ENCODE data around the gene RGS7.

Gene RGS7

GRCh38 chr1:241079047-241079446 lies 278.0 kb downstream of the RGS7 start:
- H4K20me1 ChIP-seq (ENCODE audit: insufficient read depth, low read length, poor library complexity, severe bottlenecking) = no peaks in the 10 kb centered on the region

GRCh38 chr1:241077386-241078147 lies 279.4 kb downstream of the RGS7 start:
- TF ChIP-seq CTCF (conservative IDR thresholded peaks at IDR 0.05; ENCODE audit: low read length) = no peak
- no peak for TF ChIP-seq EZH2phosphoT487 (IDR thresholded peaks at IDR 0.05; ENCODE audit: borderline replicate concordance)
- no peaks in the 10 kb centered on the region for H4K20me1 ChIP-seq (ENCODE audit: insufficient read depth, low read length, poor library complexity, severe bottlenecking)
- no peaks in the 10 kb centered on the region for H3F3A ChIP-seq (ENCODE audit: low read depth)
- no peak overlapping the region for H2AFZ ChIP-seq (ENCODE audit: low read length)
- no peaks in the 10 kb centered on the region for H3K79me2 ChIP-seq (ENCODE audit: insufficient read depth, low read length)
- no peaks in the 10 kb centered on the region for H3K9me2 ChIP-seq (replicated peaks; ENCODE audit: low read depth, low read length)
- H3K9ac ChIP-seq (ENCODE audit: low read depth, low read length, poor library complexity, severe bottlenecking) = no peak overlapping the region
- H3K4me3 ChIP-seq (ENCODE audit: low read length, poor library complexity, severe bottlenecking) = no peak overlapping the region
- H3K36me3 ChIP-seq (ENCODE audit: insufficient read depth, low read length) = no peaks in the 10 kb centered on the region
- H3K4me1 ChIP-seq (ENCODE audit: insufficient read depth, low read length, poor library complexity, severe bottlenecking) = no peaks in the 10 kb centered on the region
- no peaks in the 10 kb centered on the region for H3K9me3 ChIP-seq (ENCODE audit: insufficient read depth, low read depth, low read length)
- H3K4me2 ChIP-seq (ENCODE audit: low read depth, low read length, poor library complexity, severe bottlenecking) = no peak overlapping the region
- no peaks in the 10 kb centered on the region for H3K27me3 ChIP-seq (ENCODE audit: insufficient read depth, low read length, poor library complexity, severe bottlenecking)

More at GRCh38 chr1:241079047-241079446, 278.0 kb downstream of the RGS7 start:
- H3K4me3 ChIP-seq (ENCODE audit: low read length, poor library complexity, severe bottlenecking) = no peak overlapping the region
- H3K36me3 ChIP-seq (ENCODE audit: insufficient read depth, low read length) = no peaks in the 10 kb centered on the region
- no peak for TF ChIP-seq EZH2phosphoT487 (IDR thresholded peaks at IDR 0.05; ENCODE audit: borderline replicate concordance)
- TF ChIP-seq CTCF (conservative IDR thresholded peaks at IDR 0.05; ENCODE audit: low read length) = no peak
- no peaks in the 10 kb centered on the region for H3K79me2 ChIP-seq (ENCODE audit: insufficient read depth, low read length)
- no peak overlapping the region for H3K9ac ChIP-seq (ENCODE audit: low read depth, low read length, poor library complexity, severe bottlenecking)
- H3K4me1 ChIP-seq (ENCODE audit: insufficient read depth, low read length, poor library complexity, severe bottlenecking) = no peaks in the 10 kb centered on the region
- no peak overlapping the region for H2AFZ ChIP-seq (ENCODE audit: low read length)
- no peaks in the 10 kb centered on the region for H3K27me3 ChIP-seq (ENCODE audit: insufficient read depth, low read length, poor library complexity, severe bottlenecking)
- no peak overlapping the region for H3K4me2 ChIP-seq (ENCODE audit: low read depth, low read length, poor library complexity, severe bottlenecking)
- no peaks in the 10 kb centered on the region for H3K9me3 ChIP-seq (ENCODE audit: insufficient read depth, low read depth, low read length)
- no peaks in the 10 kb centered on the region for H3F3A ChIP-seq (ENCODE audit: low read depth)
- no peaks in the 10 kb centered on the region for H3K9me2 ChIP-seq (replicated peaks; ENCODE audit: low read depth, low read length)

GRCh38 chr1:241074507-241074906 lies 282.5 kb downstream of the RGS7 start:
- Histone ChIP-seq H3K36me3 (ENCODE audit: insufficient read depth, low read length) (no peaks in the 10 kb centered on the region), H3K4me3 (ENCODE audit: low read length, poor library complexity, severe bottlenecking) (no peak overlapping the region), H3K9ac (ENCODE audit: low read depth, low read length, poor library complexity, severe bottlenecking) (no peak overlapping the region), H4K20me1 (ENCODE audit: insufficient read depth, low read length, poor library complexity, severe bottlenecking) (no peaks in the 10 kb centered on the region), H3K79me2 (ENCODE audit: insufficient read depth, low read length) (no peaks in the 10 kb centered on the region), H3K9me3 (ENCODE audit: insufficient read depth, low read depth, low read length) (no peaks in the 10 kb centered on the region), H3K9me2 (replicated peaks; ENCODE audit: low read depth, low read length) (no peaks in the 10 kb centered on the region), H3F3A (ENCODE audit: low read depth) (no peaks in the 10 kb centered on the region), H2AFZ (ENCODE audit: low read length) (no peak overlapping the region), H3K27me3 (ENCODE audit: insufficient read depth, low read length, poor library complexity, severe bottlenecking) (no peaks in the 10 kb centered on the region), H3K4me2 (ENCODE audit: low read depth, low read length, poor library complexity, severe bottlenecking) (no peak overlapping the region), H3K4me1 (ENCODE audit: insufficient read depth, low read length, poor library complexity, severe bottlenecking) (no peaks in the 10 kb centered on the region)
- TF ChIP-seq EZH2phosphoT487 (IDR thresholded peaks at IDR 0.05; ENCODE audit: borderline replicate concordance) (no peak), CTCF (conservative IDR thresholded peaks at IDR 0.05; ENCODE audit: low read length) (no peak)
